Measurements from ENCODE around the gene SNX32.

DNA sequence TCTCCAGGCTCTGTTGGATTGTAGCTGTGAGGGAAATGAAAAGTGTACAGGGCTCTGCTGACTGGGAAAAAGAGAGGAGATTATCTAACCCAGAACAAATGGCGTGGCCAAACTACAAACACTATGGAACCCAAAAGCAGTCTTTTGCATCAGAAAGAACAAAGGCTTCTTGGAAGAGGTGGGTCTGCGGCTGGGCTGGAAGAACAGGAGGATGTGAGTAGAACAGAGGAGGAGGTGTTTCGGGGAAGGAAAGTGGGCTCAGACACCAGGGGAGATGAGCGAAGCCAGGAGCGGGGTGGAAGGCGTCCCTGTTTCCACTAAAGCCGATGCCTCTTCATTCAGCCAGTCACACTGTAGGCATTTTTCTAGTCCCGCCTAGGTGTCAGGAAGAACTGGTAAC, 34.9 kb upstream of the SNX32 start:
- TF ChIP-seq GATA2 (IDR thresholded peaks at IDR 0.05; ENCODE audit: low read depth, low read length) (no peak), GATA3 (IDR thresholded peaks at IDR 0.05; ENCODE audit: low read depth, low read length) (no peak)
